Breast epithelium (tissue), 4 donors: ENCODE measurements around the gene LIPC. TPM values are rescaled to one million over a fixed set of nuclear protein-coding genes. Genes with fewer than 3 reads are reported as not detected.

ENCODE experiments used
- DNase-seq, 2 donors: peaks; one replicate each; pipeline ENCODE4 v3.0.0-alpha.2; 2019; ENCODE audit warnings: low spot score in 2 of 2
- H3K27ac ChIP-seq, 2 donors: fragments of 200-600 bp; sonication (generic) in 1 of 2; one replicate each; pipeline ENCODE4 v1.5.1; 2016 to 2019; ENCODE audit warnings: mild to moderate bottlenecking in 1 of 2
- H3K27me3 ChIP-seq, 2 donors: fragments of 200-600 bp; sonication (generic) in 1 of 2; one replicate each; pipeline versions ENCODE4 v1.5.1 to v1.6.0; 2017 to 2019; ENCODE audit warnings: control low read depth in 1 of 2, mild to moderate bottlenecking in 1 of 2
- H3K36me3 ChIP-seq: fragments of 200-600 bp; one replicate; pipeline ENCODE4 v1.5.1; 2019
- H3K4me1 ChIP-seq, 2 donors: fragments of 200-600 bp; sonication (generic); one replicate each; pipeline ENCODE4 v1.5.1; 2016 to 2019; ENCODE audit warnings: control low read depth in 1 of 2
- H3K4me3 ChIP-seq, 3 donors: fragments of 200-600 bp; sonication (generic); 1 replicate in 2 of 3; 2 replicates in 1 of 3; pipeline ENCODE4 v1.5.1; 2016 to 2019; ENCODE audit warnings: mild to moderate bottlenecking in 3 of 3, moderate library complexity in 2 of 3
- H3K9me3 ChIP-seq, 2 donors: fragments of 200-600 bp; sonication (generic) in 1 of 2; one replicate each; pipeline ENCODE4 v1.5.1; 2016 to 2019; ENCODE audit warnings: control low read depth in 1 of 2
- POLR2A ChIP-seq: fragments of 450-650 bp; IDR thresholded peaks from one replicate; pipeline ENCODE4 v1.6.1; 2016; ENCODE audit warnings: antibody characterized with exemption, mild to moderate bottlenecking, moderate library complexity
- POLR2AphosphoS5 ChIP-seq, 3 donors: sonication (generic); formaldehyde crosslinking; IDR thresholded peaks; one replicate each; pipeline ENCODE4 v1.6.1; 2017; ENCODE audit warnings: antibody characterized with exemption in 3 of 3
- intact Hi-C: fragments of 100-400 bp; cut with DNase I; formaldehyde crosslinking; loops from one replicate; pipeline ENCODE4 v1.15.1; 2023; ENCODE audit warnings: low total_unique reads
- total RNA-seq, 3 donors: library from RNA; depleted of rRNA; stranded (reverse); fragments of >200 nt; gene quantifications; one replicate each; pipeline ENCODE4 v1.1.0, GENCODE V29; 2016
- TF ChIP-seq, protein P1 (sequence below), 3 donors: fragments of 450-650 bp; IDR thresholded peaks; one replicate each; pipeline ENCODE4 v1.5.1; 2016 to 2017; ENCODE audit warnings: antibody characterized with exemption in 3 of 3, mild to moderate bottlenecking in 3 of 3, moderate library complexity in 3 of 3

LIPC gene
- total RNA-seq, 3 donors from 2014 or later = 0.15 to 0.80 TPM; not detected in 1

DNA sequence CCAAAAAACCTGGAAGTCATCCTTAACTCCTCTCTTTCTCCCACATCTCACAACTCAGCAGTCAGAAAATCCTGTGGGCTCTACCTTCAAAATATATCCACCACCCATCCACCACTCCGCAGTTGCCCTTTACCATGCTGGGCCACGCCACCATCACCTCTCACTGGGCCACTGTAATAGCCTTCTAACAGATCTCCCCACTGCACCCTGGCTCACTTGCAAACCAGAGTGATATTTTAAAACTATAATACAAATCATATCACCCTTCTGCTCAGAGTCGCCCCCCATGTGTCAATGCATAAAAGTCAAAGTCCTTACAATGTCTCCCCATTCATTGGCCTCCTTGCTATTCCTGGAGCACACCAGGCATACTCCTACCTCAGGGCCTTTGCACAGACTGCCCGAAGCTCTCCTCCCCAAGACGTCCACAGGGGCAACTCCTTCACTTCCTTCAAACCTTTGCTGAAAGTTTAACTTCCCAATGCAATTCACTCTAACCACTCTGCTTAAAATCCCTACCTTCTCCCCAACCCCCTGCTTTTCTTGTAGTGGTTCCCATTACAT lies 1.5 kb upstream of the LIPC start:
- Histone ChIP-seq H3K27ac (no peak overlapping the region), H3K36me3 (no peaks in the 10 kb centered on the region), H3K9me3 (no peaks in the 10 kb centered on the region), H3K4me1 (no peaks in the 10 kb centered on the region), H3K4me3 (no peak overlapping the region), H3K27me3 (no peaks in the 10 kb centered on the region)
- intact Hi-C loops = no loop called here
- TF ChIP-seq, protein P1, sequence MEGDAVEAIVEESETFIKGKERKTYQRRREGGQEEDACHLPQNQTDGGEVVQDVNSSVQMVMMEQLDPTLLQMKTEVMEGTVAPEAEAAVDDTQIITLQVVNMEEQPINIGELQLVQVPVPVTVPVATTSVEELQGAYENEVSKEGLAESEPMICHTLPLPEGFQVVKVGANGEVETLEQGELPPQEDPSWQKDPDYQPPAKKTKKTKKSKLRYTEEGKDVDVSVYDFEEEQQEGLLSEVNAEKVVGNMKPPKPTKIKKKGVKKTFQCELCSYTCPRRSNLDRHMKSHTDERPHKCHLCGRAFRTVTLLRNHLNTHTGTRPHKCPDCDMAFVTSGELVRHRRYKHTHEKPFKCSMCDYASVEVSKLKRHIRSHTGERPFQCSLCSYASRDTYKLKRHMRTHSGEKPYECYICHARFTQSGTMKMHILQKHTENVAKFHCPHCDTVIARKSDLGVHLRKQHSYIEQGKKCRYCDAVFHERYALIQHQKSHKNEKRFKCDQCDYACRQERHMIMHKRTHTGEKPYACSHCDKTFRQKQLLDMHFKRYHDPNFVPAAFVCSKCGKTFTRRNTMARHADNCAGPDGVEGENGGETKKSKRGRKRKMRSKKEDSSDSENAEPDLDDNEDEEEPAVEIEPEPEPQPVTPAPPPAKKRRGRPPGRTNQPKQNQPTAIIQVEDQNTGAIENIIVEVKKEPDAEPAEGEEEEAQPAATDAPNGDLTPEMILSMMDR (IDR thresholded peaks at IDR 0.05) = no peak
- TF ChIP-seq POLR2AphosphoS5 (IDR thresholded peaks at IDR 0.05) (no peak), POLR2A (no peak)
- no peak for DNase-seq

DNA sequence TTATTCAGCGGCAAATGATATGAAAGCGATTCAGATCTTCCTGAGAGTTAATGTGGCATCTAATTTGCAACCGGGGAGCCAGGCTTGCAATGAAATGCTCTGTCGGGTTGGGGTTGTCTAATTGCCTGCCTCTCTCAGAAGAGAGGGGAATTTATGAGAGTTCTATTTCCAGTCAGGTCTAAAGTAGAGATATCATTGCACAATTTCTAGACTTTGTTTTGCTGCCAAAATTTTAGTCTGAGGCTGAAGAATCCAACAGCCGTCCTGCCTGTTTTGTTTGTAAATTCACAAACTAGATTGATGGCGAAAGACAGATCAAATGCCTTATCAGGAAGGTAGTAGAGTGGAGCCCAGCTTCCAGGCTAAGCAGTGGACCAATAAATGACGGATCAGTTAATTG lies 610 bp downstream of the LIPC start:
- TF ChIP-seq POLR2AphosphoS5 (IDR thresholded peaks at IDR 0.05) (no peak), POLR2A (no peak)
- TF ChIP-seq, protein P1 (IDR thresholded peaks at IDR 0.05) = no peak
- Histone ChIP-seq H3K36me3 (no peaks in the 10 kb centered on the region), H3K27ac (no peak overlapping the region), H3K4me1 (no peaks in the 10 kb centered on the region), H3K4me3 (no peak overlapping the region), H3K9me3 (no peaks in the 10 kb centered on the region), H3K27me3 (no peaks in the 10 kb centered on the region)
- DNase-seq = no peak
- intact Hi-C loops = no loop called here

DNA sequence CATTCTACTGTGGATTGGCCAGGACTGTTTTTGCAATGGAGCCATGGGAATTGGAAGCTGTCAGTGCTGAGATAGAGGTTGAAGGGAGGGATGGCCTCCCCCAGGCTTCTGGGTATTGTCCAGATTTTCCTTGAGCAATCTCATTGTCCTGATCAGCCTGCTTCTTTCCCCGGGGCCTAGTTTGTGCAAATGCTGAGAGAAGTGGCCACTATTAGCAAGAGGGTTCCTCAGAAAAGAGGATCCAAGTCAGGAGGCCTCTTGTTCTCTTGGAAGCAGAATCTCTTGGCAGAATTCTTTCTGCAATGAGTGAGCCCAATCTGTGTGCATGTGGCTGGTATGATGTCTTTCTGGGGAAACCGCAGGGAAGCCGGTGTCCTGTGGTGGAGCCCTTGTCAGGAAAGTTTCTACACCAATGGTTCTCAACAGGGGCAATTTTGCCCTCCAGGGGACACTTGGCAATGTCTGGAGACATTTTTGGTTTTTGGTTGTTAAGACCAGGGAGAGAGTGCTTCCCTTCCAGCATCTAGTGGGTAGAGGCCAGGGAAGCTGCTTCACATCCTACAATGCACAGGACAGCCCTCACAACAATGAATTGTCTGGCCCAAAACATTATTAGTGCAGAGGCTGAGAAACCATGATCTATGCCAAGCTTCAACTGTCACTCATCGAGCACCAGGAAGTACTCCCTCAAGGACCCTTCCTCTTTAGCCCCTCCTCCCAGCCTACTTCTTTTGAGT lies 2.0 kb downstream of the LIPC start:
- Histone ChIP-seq H3K9me3 (no peaks in the 10 kb centered on the region), H3K36me3 (no peaks in the 10 kb centered on the region), H3K4me3 (no peak overlapping the region), H3K4me1 (no peaks in the 10 kb centered on the region), H3K27me3 (no peaks in the 10 kb centered on the region), H3K27ac (no peak overlapping the region)
- intact Hi-C loops = no loop called here
- DNase-seq = no peak
- TF ChIP-seq POLR2A = no peak
- no peak for TF ChIP-seq POLR2AphosphoS5 (IDR thresholded peaks at IDR 0.05)
- TF ChIP-seq, protein P1 (IDR thresholded peaks at IDR 0.05) = no peak

DNA sequence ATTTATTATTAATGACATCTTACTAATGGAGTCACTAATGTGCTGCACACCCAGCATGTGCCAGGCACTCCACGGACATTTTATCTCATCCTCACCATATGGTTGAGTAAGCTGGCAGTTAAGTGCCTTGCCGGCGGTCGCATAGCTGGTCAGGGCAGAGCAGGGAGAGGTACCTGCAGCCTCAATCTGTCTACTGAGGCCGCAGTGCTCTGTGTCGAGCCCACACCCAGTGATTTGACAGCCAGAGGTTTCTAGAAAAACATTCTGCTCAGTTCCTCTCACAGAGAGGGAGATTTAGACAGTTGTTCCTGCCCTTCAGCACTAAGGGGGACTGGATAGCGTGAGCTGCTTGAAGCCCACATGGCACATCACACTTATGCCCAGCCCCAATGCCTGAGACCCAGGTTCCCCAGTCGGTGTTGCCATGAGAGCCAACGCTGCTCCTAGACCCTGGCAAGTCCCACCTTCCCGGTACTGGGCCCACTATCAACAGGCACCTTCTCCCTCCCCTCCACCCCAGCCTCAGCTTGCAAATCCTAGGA lies 2.6 kb downstream of the LIPC start:
- H3K27ac ChIP-seq = no peak overlapping the region

DNA sequence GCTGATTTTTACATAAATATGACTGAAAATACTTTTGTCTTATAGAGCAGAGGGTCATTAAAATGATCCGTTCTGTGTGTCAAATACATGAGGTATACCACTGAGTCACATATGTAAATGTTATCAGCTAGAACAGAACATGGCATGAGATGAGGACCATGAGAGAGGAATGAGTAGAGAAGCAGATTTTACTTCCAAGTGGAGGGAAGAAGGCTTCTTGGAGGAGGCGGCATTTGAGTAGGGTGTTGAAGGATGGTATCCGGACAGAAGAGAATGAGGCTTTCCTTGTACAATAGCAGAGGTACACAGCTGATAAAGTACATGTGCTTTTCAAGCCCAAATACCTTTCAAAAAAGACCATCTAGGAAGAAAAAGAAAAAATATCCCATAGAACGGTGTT lies 4.8 kb downstream of the LIPC start:
- intact Hi-C loops = no loop called here
- Histone ChIP-seq H3K36me3 (no peaks in the 10 kb centered on the region), H3K4me3 (no peak overlapping the region), H3K27me3 (no peaks in the 10 kb centered on the region), H3K9me3 (no peaks in the 10 kb centered on the region), H3K4me1 (no peaks in the 10 kb centered on the region), H3K27ac (no peak overlapping the region)
- TF ChIP-seq, protein P1 (IDR thresholded peaks at IDR 0.05) = no peak
- TF ChIP-seq POLR2A = no peak
- DNase-seq = no peak

More for the DNA sequence above, 2.6 kb downstream of the LIPC start:
- TF ChIP-seq POLR2AphosphoS5 (IDR thresholded peaks at IDR 0.05) (no peak), POLR2A (no peak)
- TF ChIP-seq, protein P1 (IDR thresholded peaks at IDR 0.05) = no peak
- Histone ChIP-seq H3K4me1 (no peaks in the 10 kb centered on the region), H3K36me3 (no peaks in the 10 kb centered on the region), H3K9me3 (no peaks in the 10 kb centered on the region), H3K27me3 (no peaks in the 10 kb centered on the region), H3K4me3 (no peak overlapping the region)
- intact Hi-C loops = no loop called here
- DNase-seq = no peak
